Head of caudate nucleus (tissue), 42 donors: Measurements from ENCODE around the gene MTHFD2.
A peak's percentile ranks its signal among the peaks of the same experiment; 100 is the strongest.

ENCODE experiments used
- DNase-seq, 42 donors: peaks; one replicate each; pipeline versions ENCODE4 v3.0.0 to v3.0.0-alpha.2; 2020 to 2021; ENCODE audit warnings: mixed read lengths in 7 of 42
- intact Hi-C: fragments of 100-400 bp; cut with DNase I; formaldehyde crosslinking; loops from one replicate; pipeline ENCODE4 v1.15.0; 2022

Gene MTHFD2

GRCh38 chr2:74253306-74253970 lies 55.0 kb downstream of the MTHFD2 start:
- DNase-seq = no peak
- intact Hi-C loops = no loop called here

GRCh38 chr2:74253971-74254310 lies 55.5 kb downstream of the MTHFD2 start:
- intact Hi-C loops = no loop called here
- DNase-seq = no peak

GRCh38 chr2:74255660-74256213 lies 57.3 kb downstream of the MTHFD2 start:
- intact Hi-C loops = no loop called here
- no peak for DNase-seq

GRCh38 chr2:74259191-74259590 lies 60.8 kb downstream of the MTHFD2 start:
- intact Hi-C loops = no loop called here
- DNase-seq = no peak

GRCh38 chr2:74259733-74260132 lies 61.3 kb downstream of the MTHFD2 start:
- intact Hi-C loops = no loop called here
- DNase-seq = no peak

DNA sequence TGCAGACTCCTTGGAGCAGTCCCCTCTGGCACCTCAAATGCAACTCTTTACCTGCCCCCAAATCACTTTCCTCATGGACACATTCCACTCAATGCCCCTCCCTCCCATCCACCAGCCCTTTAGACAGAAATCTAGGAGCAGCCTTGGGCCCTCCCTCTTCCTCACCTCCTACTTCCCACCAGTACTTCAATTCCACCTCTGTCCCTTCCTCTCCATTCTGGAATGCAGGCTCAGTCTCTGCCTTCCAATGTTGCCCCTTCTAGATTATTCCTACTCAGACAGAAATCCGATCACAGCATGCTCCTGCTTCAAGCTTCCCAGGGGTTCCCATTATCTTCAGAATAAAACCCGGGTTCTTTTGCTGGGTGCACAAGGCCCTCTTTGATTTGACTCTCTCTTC lies 62.1 kb downstream of the MTHFD2 start:
- DNase-seq = no peak

DNA sequence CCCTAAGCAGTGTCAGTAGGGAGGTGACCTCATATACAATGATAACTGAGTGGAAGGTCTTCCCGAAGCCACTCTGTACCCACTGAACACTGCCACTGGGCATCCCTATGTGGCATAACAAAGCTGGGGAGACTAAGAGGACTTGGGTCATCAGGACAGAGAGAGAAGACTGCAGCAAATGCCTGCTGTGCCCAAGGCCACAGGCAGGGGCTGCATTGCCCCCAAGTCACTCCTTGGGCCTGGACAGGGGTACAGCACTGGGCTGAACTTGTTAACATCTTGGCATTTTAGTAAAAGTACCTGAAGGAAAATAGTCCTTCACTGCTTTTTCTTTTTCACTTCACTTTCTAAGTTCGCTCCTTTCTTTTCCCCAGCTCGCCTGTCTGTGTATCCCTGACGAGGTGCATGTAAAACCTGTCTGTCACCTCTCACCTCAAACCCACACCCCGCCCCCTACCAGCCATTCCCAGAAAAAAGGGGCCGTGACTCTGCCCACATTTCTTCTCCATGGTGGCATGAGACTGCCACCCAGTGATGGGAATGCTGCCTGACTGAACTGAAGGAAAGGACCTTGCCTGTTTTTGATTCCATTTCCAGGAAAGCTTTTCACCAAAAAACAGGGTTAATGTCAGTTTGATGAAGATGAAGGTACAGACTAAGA lies 62.9 kb downstream of the MTHFD2 start:
- intact Hi-C loops = no loop called here
- peak; percentile 13 to 82 (median 56) for DNase-seq

More for the DNA sequence above, 62.1 kb downstream of the MTHFD2 start:
- intact Hi-C loops = no loop called here

GRCh38 chr2:74262681-74263080 lies 64.3 kb downstream of the MTHFD2 start:
- intact Hi-C loops = no loop called here
- DNase-seq = no peak

DNA sequence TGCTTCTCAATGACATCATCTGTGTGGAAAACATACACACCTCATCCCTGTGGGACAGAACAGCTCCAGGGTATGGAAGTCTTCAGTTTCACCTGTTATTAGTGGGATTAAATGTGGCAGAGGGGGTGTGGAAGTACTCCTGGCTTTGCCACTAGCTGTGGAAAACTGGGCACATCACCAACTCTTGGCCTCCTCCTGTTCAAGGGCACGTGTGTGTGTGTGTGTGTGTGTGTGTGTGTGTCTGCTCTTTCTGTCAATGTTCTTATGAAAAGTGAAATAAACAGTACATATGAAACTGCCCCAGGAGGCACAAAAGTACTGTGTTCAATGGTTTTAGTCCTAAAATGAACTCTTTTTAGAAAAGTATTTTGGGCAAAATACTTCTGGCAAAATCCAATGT lies 65.9 kb downstream of the MTHFD2 start:
- intact Hi-C loops = no loop called here
- no peak for DNase-seq

GRCh38 chr2:74267068-74267467 lies 68.7 kb downstream of the MTHFD2 start:
- DNase-seq = no peak
- intact Hi-C loops = no loop called here
